Activated T-helper 9 cell treated with anti-CD3 and anti-CD28 coated beads, Interleukin-2, amount 50 U/mL, for 16 hours (primary cell): Measurements from ENCODE around the gene OR51A7.
"Not testable (repeated sequence)": the region's sequence is repeated elsewhere in the genome, so short reads cannot be mapped to it uniquely, and the experiment has no call there.

Experiments used
- DNase-seq: peaks from one replicate; pipeline ENCODE4 v3.0.0-alpha.2; 2020; ENCODE audit warnings: low read depth

Gene OR51A7, protein sequence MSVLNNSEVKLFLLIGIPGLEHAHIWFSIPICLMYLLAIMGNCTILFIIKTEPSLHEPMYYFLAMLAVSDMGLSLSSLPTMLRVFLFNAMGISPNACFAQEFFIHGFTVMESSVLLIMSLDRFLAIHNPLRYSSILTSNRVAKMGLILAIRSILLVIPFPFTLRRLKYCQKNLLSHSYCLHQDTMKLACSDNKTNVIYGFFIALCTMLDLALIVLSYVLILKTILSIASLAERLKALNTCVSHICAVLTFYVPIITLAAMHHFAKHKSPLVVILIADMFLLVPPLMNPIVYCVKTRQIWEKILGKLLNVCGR

DNA sequence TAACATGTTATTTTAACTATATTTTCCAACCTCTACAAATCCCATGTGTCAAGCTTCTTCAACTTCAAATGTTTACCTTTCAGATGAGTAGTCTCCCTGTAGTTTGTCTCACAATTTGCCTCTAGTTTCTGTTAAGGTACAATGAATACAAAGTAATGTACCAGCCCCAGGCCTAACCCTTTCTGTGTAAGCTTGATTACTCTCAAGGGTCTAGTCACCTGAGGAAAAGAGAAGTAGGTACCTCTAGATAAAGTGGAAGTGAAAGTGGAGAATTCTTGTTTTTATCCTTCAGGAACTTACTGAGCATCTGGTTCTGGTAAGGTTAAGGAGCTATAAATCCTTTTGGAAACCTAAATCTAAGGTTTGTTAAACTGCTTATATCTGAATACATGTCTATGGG lies at the start of gene OR51A7:
Gene OR51A7 (plus strand): TSS at position 300 of the 400 bp plus-strand sequence. CDS start 3,587 bp downstream, outside the sequence.
- no peak for DNase-seq

GRCh38 chr11:4854286-4854685 lies 49.3 kb upstream of the OR51A7 start:
- not testable (repeated sequence) for DNase-seq

DNA sequence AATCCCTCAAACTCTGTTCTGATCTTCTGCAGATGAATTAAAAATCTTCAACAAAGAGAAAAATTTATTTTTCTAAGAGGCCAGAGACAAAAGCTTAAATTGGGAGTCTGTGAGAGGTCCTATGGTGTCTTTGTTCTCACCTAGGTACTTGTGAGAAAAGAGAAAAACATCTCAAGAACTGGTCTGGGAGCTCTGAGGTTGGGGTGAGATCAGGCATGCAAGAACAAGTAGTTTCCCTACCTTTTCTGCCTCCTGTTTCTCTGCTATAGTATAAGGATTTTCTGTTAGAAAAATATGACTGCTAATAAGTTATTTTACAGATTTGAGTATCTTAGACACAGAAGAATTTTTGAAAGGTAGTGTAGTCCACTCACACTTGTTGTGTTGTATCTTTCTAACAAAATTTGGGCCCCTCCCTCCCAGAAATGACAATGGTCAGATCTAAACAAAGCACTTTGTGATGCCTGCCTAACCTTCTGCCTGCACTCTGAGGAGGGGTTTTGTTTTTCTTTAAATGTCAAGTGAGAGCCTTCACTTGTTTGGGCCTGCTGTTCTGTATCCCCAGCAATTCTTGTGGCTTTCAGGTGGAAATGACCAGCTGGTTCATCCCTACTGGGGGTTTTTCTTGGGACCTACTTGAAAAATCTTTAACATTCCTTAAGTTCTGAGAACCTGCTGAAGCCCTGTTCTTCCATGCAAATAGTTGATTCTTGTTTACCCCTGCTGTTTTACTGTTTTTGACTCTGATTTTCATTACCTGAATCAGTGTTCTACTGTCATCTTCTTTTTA lies 40.9 kb upstream of the OR51A7 start:
- no peak for DNase-seq

GRCh38 chr11:4863876-4864275 lies 39.7 kb upstream of the OR51A7 start:
- no peak for DNase-seq

DNA sequence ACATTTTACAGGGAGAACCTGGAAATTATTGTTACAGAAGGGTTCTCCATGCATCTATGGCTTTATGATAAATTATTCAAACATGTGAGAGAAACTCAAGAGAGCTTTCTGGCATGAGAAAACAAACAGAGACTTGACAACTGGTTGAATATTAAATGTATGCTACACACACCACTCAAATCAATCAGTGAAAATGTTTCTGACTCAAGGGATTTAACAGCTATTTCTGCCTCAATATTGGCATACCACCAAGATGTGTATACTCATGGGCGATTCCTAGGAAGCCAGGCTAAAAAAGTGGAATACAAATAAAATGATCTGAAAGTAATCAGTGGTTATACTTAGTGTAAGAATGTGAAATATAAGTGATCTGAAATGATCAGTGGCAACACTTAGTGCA lies 37.7 kb upstream of the OR51A7 start:
- DNase-seq, result no peak

- DNase-seq, result no peak
These were observed 22.4 kb upstream of the OR51A7 start for GRCh38 chr11:4881188-4881587.

GRCh38 chr11:4881860-4882500 lies 21.6 kb upstream of the OR51A7 start, which contains the start of gene OR51T1:
TSS of gene OR51T1 (plus strand) at chr11:4881900. CDS start at chr11:4881900, 0 bp downstream.
- DNase-seq, result no peak

GRCh38 chr11:4882543-4882942 lies 21.0 kb upstream of the OR51A7 start:
- no peak for DNase-seq

DNA sequence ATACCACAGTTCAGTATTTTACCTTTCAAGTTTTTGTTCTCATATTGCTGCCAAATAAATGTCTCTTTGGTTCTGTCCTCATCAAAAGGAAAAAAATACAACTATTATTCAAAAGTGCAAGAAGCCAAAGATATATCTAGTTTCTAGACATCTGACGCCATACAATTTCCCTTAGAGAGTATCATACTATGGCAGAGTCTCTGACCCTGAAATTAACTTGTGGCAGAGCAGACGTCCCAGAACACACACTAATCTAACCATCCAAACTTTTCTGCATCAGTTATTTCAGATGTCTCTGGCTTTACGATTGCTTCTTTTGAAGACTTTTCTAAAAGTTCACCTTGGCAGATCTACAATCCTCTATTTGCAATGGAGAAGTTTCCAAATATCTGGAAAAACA lies 19.2 kb upstream of the OR51A7 start:
- no peak for DNase-seq

GRCh38 chr11:4886186-4886585 lies 17.4 kb upstream of the OR51A7 start:
- no peak for DNase-seq

DNA sequence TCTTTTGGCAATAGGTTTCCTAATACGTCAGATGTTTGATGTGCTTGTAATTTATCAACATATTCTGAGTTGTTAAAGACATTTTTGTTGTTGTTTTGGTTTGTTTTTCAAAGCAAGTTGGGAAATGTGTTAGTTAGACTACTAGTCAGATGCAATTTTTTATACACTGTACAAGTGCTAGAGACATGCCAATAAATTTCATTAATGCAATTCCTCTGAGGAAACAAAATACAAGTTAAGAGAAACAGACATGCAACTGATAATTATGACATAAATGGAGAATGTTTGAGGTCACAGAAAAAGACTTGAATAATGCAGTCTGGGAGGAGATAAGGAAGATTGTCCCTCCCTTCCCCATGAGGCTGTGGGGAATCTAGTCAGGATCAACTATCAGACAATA lies 16.0 kb upstream of the OR51A7 start:
- no peak for DNase-seq

DNA sequence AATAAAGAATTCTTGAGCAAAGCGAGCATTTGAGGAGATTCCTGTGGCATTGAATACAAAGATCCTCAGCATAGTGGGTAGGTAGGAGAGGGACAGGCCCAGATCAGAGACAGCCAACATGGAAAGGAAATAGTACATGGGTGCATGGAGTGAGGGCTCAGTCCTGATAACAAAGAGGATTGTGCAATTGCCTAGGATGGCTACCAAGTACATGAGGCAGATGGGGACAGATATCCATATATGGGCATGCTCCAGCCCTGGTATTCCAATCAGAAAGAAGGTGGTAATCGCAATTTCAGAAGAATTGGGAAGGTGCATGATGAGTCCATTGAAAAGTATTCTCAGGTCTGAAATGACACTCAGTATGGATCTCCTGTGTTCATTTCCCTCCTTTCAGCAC lies 13.3 kb upstream of the OR51A7 start:
- no peak for DNase-seq

DNA sequence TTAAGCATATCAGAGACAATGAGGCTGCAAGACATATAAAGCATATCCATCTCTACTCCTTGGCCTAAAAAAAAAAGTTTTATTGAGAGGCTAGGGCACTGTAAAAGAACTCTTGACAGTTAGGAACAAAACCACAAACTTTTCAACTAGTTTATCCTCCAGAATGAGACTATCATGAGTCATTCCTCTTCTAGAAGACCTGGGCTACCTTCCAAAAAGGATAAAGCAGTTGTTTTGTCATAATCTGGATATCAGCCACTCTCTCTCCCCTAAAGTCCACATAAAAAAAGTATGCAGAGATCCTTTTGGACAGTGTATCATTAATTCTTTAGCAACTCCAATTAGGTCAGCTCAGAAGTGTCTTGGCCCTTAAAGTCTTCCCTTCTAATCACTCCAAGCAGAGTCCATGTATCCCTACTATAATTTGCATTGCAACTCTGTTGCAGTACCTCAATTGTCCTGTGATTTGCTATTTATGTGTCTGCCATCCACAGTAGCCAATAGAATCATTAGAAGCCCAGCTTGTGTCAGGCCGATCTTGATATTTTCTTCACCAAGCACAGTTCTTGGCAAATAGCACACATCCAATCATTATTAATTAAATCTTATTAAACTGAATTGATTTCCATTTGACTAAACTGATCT lies 11.5 kb upstream of the OR51A7 start:
- DNase-seq, result no peak

- DNase-seq, result no peak
These were observed 13.0 kb downstream of the OR51A7 start for GRCh38 chr11:4916581-4916980.

GRCh38 chr11:4919250-4919649 lies 15.7 kb downstream of the OR51A7 start, which contains the start of gene OR51G2:
TSS of gene OR51G2 (minus strand) at chr11:4919350. CDS start at chr11:4915663, 3,687 bp downstream.
- no peak for DNase-seq

DNA sequence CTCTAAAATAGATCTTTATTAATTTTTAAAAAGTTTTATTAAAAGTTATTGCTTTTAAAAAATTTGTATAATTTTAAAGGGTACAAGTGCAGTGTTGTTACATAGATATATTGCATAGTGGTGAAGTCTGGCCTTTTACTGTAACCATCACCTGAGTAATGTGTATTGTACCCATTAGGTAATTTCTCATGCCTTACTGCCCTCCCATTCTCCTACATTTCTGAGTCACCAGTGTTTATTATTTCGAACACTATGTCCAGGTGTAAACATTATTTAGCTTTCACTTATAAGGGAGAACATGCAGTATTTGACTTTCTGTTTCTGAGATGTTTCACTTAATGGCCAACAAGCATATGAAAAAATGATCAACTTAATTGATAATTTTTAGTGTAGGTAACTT lies 18.2 kb downstream of the OR51A7 start:
- no peak for DNase-seq

DNA sequence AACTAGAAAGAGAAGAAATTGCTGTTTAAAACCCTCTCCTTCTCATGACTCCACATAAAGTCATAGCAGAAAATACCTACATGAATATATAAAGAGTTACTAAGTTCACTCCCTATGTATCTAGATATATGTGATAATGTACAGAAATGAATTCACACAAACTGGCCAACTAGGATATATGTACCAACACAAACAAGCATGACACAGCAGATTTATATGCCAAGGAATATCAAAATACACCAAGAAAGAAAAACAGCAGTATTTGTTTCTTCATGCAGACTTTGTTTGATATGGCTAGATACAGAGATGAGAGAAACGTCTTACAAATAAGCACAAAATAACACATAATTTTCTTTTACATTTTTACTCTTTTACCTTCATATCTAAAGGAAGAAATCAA lies 18.7 kb downstream of the OR51A7 start:
- DNase-seq, result no peak

DNA sequence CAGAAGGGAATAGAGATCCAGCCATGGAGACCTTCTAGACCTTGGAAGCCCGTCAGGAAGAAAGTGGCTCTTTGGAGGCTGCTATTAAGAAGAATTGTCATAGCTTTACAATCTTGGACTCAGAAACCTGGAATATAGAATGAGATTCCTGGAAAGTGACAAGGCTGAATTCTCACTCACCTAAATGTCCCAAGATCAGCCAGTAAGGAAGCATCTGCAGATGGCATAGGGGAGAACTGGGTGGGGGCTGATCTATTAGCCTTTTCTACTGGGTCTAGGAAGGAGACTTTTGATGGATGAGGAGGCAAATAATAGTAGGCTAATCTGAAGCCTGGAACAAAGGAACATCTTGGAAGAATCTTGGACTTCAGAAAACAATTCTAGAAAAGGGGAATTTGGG lies 20.7 kb downstream of the OR51A7 start, which contains the start of gene OR51G1:
Gene OR51G1 (minus strand): TSS at position 101 of the 400 bp plus-strand sequence. CDS start 0 bp downstream, at position 101.
- no peak for DNase-seq

DNA sequence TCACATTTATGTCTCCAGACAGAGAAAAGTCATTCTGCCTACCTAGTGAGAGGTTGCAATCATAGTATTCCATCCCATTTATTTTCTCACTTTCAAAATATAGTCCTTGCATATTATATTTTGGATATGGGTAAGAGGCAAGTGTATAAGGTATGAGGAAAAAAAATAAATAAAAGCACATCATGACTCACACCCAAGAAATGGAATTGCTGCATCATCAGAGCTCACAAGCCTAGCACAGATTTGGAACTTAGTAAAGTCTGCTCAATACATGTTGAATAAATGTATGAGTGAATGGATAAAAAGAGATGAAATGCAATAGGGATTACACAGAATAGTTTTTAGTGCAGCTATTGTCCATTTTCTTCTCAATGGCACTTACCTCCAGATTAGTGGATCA lies 23.0 kb downstream of the OR51A7 start:
- DNase-seq, result no peak

DNA sequence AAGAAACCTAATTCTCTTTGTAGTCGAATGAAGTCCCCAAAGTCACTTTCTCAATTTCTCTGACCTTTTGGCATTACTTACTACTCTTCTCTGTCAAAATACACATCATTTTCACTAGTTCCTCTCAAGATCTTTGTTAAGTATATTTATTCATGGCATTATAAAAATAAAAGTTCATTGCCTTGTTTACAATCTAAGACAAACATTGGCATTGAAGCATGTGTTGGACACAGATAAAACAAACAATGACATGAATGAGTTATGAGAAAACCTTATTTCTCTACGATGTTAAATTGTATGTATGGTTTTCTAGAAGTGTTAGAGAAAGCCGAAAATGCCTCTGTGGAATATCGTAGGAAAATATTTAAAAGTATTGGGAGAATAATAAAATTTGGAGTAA lies 29.2 kb downstream of the OR51A7 start:
- DNase-seq, result no peak

DNA sequence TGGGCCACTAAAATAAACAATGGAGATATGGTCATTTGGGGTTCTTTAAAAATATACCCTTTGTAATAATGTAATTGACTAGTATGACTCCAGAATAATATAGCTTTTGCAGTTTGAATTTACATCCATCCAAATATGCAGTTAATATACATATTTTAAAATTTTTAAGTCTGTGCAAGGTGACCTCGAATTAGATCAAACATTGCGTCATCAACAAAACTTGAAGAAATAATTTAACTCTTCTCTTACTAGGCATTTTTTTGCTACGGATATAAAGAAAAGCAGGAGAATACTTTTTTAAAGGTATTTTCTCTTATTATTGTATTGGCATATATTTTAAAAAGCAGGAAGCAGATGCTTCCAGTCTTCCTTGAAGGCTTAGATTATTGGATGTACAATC lies 33.2 kb downstream of the OR51A7 start:
- DNase-seq, result no peak

- DNase-seq, result no peak
These were observed 43.9 kb downstream of the OR51A7 start, which contains the start of gene OR51A4 for GRCh38 chr11:4947505-4947904. TSS of gene OR51A4 (minus strand) at chr11:4947605. CDS start at chr11:4947100, 505 bp downstream.
